HEK293 (cell line): ENCODE results near the gene PHLDB3.

Experiments
- FEZF1 ChIP-seq: fragments of 450-650 bp; formaldehyde crosslinking; IDR thresholded peaks from 2 replicates; pipeline ENCODE4 v1.5.1; 2016; ENCODE audit warnings: missing biosample characterization, missing genetic modification characterization
- GLIS2 ChIP-seq: fragments of 450-650 bp; formaldehyde crosslinking; IDR thresholded peaks from 2 replicates; pipeline ENCODE4 v1.5.1; 2016; ENCODE audit warnings: missing biosample characterization, missing genetic modification characterization
- HOXD13 ChIP-seq: sonication (generic); formaldehyde crosslinking; IDR thresholded peaks from 2 replicates; pipeline ENCODE4 v1.8.0; 2022; ENCODE audit warnings: missing genetic modification reagents, borderline replicate concordance
- KLF16 ChIP-seq: fragments of 450-650 bp; formaldehyde crosslinking; IDR thresholded peaks from 2 replicates; pipeline ENCODE4 v1.5.1; 2017; ENCODE audit warnings: missing biosample characterization, missing genetic modification characterization
- KLF8 ChIP-seq: fragments of 450-650 bp; formaldehyde crosslinking; IDR thresholded peaks from 2 replicates; pipeline ENCODE4 v1.5.1; 2016; ENCODE audit warnings: missing biosample characterization, missing genetic modification characterization
- TCF7L2 ChIP-seq: IDR thresholded peaks from 2 replicates; pipeline ENCODE4 v1.6.1; 2011; ENCODE audit warnings: low read depth, mild to moderate bottlenecking, inconsistent platforms, low read length, moderate library complexity, borderline replicate concordance
- TRIM28 ChIP-seq: IDR thresholded peaks from 2 replicates; pipeline ENCODE4 v1.6.1; 2011; ENCODE audit warnings: low read length, control low read depth, borderline replicate concordance
- ZBTB17 ChIP-seq: fragments of 450-650 bp; formaldehyde crosslinking; IDR thresholded peaks from 2 replicates; pipeline ENCODE4 v1.5.1; 2016; ENCODE audit warnings: missing biosample characterization, missing genetic modification characterization
- ZNF157 ChIP-seq: fragments of 450-650 bp; formaldehyde crosslinking; IDR thresholded peaks from 2 replicates; pipeline ENCODE4 v1.5.1; 2016; ENCODE audit warnings: missing biosample characterization, missing genetic modification characterization
- ZNF174 ChIP-seq: fragments of 450-650 bp; formaldehyde crosslinking; IDR thresholded peaks from 2 replicates; pipeline ENCODE4 v1.5.0; 2017; ENCODE audit warnings: missing biosample characterization, mild to moderate bottlenecking, missing genetic modification characterization
- ZNF221 ChIP-seq: fragments of 450-650 bp; formaldehyde crosslinking; IDR thresholded peaks from 2 replicates; pipeline ENCODE4 v1.5.1; 2017; ENCODE audit warnings: missing biosample characterization, missing genetic modification characterization, borderline replicate concordance
- ZNF266 ChIP-seq: fragments of 450-650 bp; formaldehyde crosslinking; IDR thresholded peaks from 2 replicates; pipeline ENCODE4 v1.5.1; 2016; ENCODE audit warnings: missing biosample characterization, missing genetic modification characterization, low read depth
- ZNF311 ChIP-seq: fragments of 450-650 bp; formaldehyde crosslinking; IDR thresholded peaks from 2 replicates; pipeline ENCODE4 v1.5.1; 2017; ENCODE audit warnings: missing biosample characterization, missing genetic modification characterization, borderline replicate concordance
- ZNF341 ChIP-seq: fragments of 450-650 bp; formaldehyde crosslinking; IDR thresholded peaks from 2 replicates; pipeline ENCODE4; 2016; ENCODE audit warnings: low read depth, missing biosample characterization, missing genetic modification characterization
- ZNF366 ChIP-seq: fragments of 450-650 bp; formaldehyde crosslinking; conservative IDR thresholded peaks from 2 replicates; pipeline ENCODE4 v1.5.1; 2016; ENCODE audit warnings: missing biosample characterization, missing genetic modification characterization
- ZNF391 ChIP-seq: fragments of 450-650 bp; formaldehyde crosslinking; IDR thresholded peaks from 2 replicates; pipeline ENCODE4 v1.5.1; 2016; ENCODE audit warnings: low read depth, missing biosample characterization, missing genetic modification characterization, borderline replicate concordance
- ZNF501 ChIP-seq: fragments of 450-650 bp; formaldehyde crosslinking; IDR thresholded peaks from 2 replicates; pipeline ENCODE4 v1.5.1; 2016; ENCODE audit warnings: missing biosample characterization, missing genetic modification characterization
- ZNF530 ChIP-seq: fragments of 450-650 bp; formaldehyde crosslinking; IDR thresholded peaks from 2 replicates; pipeline ENCODE4 v1.5.1; 2016; ENCODE audit warnings: low read depth, missing biosample characterization, missing genetic modification characterization
- ZNF544 ChIP-seq: fragments of 450-650 bp; formaldehyde crosslinking; IDR thresholded peaks from 2 replicates; pipeline ENCODE4 v1.5.0; 2017; ENCODE audit warnings: missing biosample characterization, missing genetic modification characterization
- ZNF549 ChIP-seq: fragments of 450-650 bp; IDR thresholded peaks from 2 replicates; pipeline ENCODE4 v1.5.1; 2018; ENCODE audit warnings: missing biosample characterization, missing genetic modification characterization, mild to moderate bottlenecking, inconsistent platforms, moderate library complexity
- ZNF654 ChIP-seq: fragments of 450-650 bp; formaldehyde crosslinking; IDR thresholded peaks from 2 replicates; pipeline ENCODE4 v1.5.1; 2016; ENCODE audit warnings: low read depth, missing biosample characterization, missing genetic modification characterization
- TF ChIP-seq, protein P1 (sequence below): fragments of 450-650 bp; formaldehyde crosslinking; IDR thresholded peaks from 2 replicates; pipeline ENCODE4 v1.5.1; 2016; ENCODE audit warnings: missing biosample characterization, missing genetic modification characterization
- TF ChIP-seq, protein P2 (sequence below): fragments of 450-650 bp; formaldehyde crosslinking; IDR thresholded peaks from 2 replicates; pipeline ENCODE4 v1.5.1; 2016; ENCODE audit warnings: missing biosample characterization, missing genetic modification characterization
- TF ChIP-seq, protein P3 (sequence below): fragments of 450-650 bp; formaldehyde crosslinking; IDR thresholded peaks from 2 replicates; pipeline ENCODE4 v1.5.1; 2016; ENCODE audit warnings: missing biosample characterization, missing genetic modification characterization, borderline replicate concordance
- TF ChIP-seq, protein P4 (sequence below): fragments of 450-650 bp; formaldehyde crosslinking; IDR thresholded peaks from 2 replicates; pipeline ENCODE4 v1.5.1; 2016; ENCODE audit warnings: missing biosample characterization, missing genetic modification characterization
- TF ChIP-seq, protein P5 (sequence below): fragments of 450-650 bp; formaldehyde crosslinking; IDR thresholded peaks from 2 replicates; pipeline ENCODE4 v1.5.1; 2016; ENCODE audit warnings: missing biosample characterization, missing genetic modification characterization, low read depth

PHLDB3 gene

DNA sequence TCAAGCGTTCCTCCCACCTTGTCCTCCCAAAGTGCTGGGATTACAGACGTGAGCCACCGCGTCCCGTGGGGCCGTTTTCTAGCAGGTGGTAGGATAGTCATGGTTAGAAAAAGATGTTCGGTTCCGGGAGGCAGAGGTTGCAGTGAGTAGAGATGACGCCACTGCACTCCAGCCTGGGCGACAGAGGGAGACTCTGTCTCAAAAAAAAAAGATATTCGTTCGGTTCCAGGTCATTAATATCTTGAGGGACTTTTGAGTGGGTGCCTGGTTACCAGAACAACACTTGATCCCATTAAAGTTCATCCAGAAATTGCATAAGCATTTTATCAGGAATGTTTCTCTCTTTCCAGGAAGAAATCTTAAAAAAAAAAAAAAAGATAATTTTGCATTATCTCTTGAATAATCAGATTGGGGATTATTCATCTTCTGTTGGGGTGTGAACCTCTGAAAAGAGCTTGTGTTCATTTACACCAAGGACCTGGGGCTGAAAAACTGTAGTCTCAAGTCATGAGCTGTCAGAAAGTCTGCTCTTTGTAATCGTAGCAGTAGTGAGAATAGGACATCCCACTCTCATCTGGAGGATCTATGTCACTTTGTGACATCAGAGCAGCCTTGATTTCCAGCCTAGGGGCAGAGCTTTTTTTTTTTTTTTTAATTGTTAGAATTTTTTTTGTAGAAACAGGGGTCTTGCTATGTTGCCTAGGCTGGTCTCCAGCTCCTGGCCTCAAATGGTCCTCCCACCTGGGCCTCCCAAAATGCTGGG is 23.5 kb upstream of the PHLDB3 start (continued):
- TF ChIP-seq, protein P1, sequence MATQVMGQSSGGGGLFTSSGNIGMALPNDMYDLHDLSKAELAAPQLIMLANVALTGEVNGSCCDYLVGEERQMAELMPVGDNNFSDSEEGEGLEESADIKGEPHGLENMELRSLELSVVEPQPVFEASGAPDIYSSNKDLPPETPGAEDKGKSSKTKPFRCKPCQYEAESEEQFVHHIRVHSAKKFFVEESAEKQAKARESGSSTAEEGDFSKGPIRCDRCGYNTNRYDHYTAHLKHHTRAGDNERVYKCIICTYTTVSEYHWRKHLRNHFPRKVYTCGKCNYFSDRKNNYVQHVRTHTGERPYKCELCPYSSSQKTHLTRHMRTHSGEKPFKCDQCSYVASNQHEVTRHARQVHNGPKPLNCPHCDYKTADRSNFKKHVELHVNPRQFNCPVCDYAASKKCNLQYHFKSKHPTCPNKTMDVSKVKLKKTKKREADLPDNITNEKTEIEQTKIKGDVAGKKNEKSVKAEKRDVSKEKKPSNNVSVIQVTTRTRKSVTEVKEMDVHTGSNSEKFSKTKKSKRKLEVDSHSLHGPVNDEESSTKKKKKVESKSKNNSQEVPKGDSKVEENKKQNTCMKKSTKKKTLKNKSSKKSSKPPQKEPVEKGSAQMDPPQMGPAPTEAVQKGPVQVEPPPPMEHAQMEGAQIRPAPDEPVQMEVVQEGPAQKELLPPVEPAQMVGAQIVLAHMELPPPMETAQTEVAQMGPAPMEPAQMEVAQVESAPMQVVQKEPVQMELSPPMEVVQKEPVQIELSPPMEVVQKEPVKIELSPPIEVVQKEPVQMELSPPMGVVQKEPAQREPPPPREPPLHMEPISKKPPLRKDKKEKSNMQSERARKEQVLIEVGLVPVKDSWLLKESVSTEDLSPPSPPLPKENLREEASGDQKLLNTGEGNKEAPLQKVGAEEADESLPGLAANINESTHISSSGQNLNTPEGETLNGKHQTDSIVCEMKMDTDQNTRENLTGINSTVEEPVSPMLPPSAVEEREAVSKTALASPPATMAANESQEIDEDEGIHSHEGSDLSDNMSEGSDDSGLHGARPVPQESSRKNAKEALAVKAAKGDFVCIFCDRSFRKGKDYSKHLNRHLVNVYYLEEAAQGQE (tag by site-specific recombination), result no peak
- TF ChIP-seq ZNF530, result no peak
- TF ChIP-seq ZNF266, result no peak
- no peak for TF ChIP-seq ZNF221 (tag by site-specific recombination)
- no peak for TF ChIP-seq ZNF174 (tag by site-specific recombination)
- TF ChIP-seq ZNF549, result no peak
- no peak for TF ChIP-seq TCF7L2
- no peak; the same call in 1 of the 2 replicates for TF ChIP-seq KLF16
- no peak for TF ChIP-seq ZNF341 (tag by site-specific recombination)
- TF ChIP-seq ZNF391, result no peak
- 0 out of 2 replicates have a peak, but pooled peaks have one; percentile 3 for TF ChIP-seq FEZF1
- TF ChIP-seq ZBTB17 (tag by site-specific recombination), result peak; percentile 72
- TF ChIP-seq, protein P2, sequence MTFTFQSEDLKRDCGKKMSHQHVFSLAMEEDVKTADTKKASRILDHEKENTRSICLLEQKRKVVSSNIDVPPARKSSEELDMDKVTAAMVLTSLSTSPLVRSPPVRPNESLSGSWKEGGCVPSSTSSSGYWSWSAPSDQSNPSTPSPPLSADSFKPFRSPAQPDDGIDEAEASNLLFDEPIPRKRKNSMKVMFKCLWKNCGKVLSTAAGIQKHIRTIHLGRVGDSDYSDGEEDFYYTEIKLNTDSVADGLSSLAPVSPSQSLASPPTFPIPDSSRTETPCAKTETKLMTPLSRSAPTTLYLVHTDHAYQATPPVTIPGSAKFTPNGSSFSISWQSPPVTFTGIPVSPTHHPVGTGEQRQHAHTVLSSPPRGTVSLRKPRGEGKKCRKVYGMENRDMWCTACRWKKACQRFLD, result no peak
- TF ChIP-seq, protein P3, sequence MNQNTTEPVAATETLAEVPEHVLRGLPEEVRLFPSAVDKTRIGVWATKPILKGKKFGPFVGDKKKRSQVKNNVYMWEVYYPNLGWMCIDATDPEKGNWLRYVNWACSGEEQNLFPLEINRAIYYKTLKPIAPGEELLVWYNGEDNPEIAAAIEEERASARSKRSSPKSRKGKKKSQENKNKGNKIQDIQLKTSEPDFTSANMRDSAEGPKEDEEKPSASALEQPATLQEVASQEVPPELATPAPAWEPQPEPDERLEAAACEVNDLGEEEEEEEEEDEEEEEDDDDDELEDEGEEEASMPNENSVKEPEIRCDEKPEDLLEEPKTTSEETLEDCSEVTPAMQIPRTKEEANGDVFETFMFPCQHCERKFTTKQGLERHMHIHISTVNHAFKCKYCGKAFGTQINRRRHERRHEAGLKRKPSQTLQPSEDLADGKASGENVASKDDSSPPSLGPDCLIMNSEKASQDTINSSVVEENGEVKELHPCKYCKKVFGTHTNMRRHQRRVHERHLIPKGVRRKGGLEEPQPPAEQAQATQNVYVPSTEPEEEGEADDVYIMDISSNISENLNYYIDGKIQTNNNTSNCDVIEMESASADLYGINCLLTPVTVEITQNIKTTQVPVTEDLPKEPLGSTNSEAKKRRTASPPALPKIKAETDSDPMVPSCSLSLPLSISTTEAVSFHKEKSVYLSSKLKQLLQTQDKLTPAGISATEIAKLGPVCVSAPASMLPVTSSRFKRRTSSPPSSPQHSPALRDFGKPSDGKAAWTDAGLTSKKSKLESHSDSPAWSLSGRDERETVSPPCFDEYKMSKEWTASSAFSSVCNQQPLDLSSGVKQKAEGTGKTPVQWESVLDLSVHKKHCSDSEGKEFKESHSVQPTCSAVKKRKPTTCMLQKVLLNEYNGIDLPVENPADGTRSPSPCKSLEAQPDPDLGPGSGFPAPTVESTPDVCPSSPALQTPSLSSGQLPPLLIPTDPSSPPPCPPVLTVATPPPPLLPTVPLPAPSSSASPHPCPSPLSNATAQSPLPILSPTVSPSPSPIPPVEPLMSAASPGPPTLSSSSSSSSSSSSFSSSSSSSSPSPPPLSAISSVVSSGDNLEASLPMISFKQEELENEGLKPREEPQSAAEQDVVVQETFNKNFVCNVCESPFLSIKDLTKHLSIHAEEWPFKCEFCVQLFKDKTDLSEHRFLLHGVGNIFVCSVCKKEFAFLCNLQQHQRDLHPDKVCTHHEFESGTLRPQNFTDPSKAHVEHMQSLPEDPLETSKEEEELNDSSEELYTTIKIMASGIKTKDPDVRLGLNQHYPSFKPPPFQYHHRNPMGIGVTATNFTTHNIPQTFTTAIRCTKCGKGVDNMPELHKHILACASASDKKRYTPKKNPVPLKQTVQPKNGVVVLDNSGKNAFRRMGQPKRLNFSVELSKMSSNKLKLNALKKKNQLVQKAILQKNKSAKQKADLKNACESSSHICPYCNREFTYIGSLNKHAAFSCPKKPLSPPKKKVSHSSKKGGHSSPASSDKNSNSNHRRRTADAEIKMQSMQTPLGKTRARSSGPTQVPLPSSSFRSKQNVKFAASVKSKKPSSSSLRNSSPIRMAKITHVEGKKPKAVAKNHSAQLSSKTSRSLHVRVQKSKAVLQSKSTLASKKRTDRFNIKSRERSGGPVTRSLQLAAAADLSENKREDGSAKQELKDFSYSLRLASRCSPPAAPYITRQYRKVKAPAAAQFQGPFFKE (tag by site-specific recombination), result no peak
- TF ChIP-seq KLF8 (tag by site-specific recombination), result peak; percentile 78
- no peak for TF ChIP-seq ZNF311
- TF ChIP-seq HOXD13 (CRISPR knock-in tag), result no peak
- no peak for TF ChIP-seq ZNF501 (tag by site-specific recombination)
- TF ChIP-seq, protein P4, sequence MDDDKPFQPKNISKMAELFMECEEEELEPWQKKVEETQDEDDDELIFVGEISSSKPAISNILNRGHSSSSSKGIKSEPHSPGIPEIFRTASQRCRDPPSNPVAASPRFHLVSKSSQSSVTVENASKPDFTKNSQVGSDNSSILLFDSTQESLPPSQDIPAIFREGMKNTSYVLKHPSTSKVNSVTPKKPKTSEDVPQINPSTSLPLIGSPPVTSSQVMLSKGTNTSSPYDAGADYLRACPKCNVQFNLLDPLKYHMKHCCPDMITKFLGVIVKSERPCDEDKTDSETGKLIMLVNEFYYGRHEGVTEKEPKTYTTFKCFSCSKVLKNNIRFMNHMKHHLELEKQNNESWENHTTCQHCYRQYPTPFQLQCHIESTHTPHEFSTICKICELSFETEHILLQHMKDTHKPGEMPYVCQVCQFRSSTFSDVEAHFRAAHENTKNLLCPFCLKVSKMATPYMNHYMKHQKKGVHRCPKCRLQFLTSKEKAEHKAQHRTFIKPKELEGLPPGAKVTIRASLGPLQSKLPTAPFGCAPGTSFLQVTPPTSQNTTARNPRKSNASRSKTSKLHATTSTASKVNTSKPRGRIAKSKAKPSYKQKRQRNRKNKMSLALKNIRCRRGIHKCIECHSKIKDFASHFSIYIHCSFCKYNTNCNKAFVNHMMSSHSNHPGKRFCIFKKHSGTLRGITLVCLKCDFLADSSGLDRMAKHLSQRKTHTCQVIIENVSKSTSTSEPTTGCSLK, result no peak
- TF ChIP-seq ZNF366, result peak; percentile 87
- TF ChIP-seq ZNF654, result peak; percentile 24
- no peak for TF ChIP-seq ZNF544 (tag by site-specific recombination)
- no peak for TF ChIP-seq TRIM28
- TF ChIP-seq GLIS2 (tag by site-specific recombination), result peak; percentile 79
- TF ChIP-seq, protein P5, sequence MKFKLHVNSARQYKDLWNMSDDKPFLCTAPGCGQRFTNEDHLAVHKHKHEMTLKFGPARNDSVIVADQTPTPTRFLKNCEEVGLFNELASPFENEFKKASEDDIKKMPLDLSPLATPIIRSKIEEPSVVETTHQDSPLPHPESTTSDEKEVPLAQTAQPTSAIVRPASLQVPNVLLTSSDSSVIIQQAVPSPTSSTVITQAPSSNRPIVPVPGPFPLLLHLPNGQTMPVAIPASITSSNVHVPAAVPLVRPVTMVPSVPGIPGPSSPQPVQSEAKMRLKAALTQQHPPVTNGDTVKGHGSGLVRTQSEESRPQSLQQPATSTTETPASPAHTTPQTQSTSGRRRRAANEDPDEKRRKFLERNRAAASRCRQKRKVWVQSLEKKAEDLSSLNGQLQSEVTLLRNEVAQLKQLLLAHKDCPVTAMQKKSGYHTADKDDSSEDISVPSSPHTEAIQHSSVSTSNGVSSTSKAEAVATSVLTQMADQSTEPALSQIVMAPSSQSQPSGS (tag by site-specific recombination), result peak; percentile 63; the same call in 1 of the 2 replicates
- TF ChIP-seq ZNF157 (tag by site-specific recombination), result no peak
